Amniotic stem cell (primary cell): ENCODE measurements around the gene SUSD1.
"Not testable (repeated sequence)": the region's sequence is repeated elsewhere in the genome, so short reads cannot be mapped to it uniquely, and the experiment has no call there.

Source experiments
- DNase-seq: peaks from one replicate; lab custom pipeline; 2025; lab: John Stamatoyannopoulos, UW

Gene SUSD1

GRCh38 chr9:112129246-112129645, 45.9 kb downstream of the SUSD1 start:
- no peak for DNase-seq

DNA sequence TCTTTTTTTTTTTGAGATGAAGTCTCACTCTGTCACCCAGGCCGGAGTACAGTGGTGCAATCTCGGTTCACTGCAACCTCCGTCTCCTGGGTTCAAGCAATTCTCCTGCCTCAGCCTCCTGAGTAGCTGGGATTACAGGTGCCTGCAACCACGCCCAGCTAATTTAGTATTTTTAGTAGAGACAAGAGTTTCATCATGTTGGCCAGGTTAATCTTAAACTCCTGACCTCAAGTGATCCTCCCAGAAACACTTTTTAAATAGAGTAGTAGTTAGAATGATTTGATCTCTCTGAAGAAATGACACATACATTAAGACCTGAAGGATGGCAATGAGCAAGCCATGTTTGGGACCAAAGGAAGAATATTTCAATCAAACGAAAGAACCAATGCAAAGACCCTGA, 46.7 kb downstream of the SUSD1 start:
- not testable (repeated sequence) for DNase-seq

DNA sequence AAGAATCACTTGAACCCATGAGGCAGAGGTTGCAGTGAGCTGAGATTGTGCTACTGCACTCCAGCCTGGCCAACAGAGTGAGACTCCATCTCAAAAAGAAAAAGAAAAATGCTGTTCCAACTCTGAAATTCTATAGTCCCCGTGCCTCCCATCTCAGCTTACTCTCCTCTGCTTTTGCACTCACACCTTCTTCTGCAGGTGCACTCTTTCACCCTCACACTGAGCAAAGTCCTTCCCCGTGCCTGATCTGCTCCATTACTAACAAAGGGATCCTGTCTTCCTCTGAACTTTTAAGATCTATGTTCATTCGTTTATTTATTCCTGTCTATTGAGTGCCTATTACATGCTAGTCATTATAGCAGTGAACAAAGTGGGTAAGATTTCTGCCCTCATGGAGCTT, 47.8 kb downstream of the SUSD1 start:
- DNase-seq: no peak

DNA sequence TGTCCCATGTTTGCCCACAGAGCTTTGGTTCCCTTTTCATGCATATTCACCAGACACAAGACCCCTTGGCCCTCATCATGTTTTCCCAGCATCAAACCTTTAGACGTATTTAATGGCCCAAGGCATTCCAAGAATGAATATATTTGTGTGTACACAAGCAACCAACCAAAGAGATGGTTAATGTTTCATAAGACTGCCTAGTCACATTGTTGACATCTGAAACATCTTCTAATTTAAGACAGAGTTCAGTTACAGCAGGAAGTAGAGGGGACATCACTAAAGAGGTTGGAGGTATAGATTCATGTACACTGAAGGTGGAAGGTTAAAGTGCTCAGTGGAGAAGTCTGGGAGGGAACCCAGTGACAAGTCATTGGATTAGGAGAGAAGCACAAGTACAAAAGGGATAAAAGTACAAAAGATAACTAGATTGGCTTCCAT, 49.1 kb downstream of the SUSD1 start:
- DNase-seq: no peak

DNA sequence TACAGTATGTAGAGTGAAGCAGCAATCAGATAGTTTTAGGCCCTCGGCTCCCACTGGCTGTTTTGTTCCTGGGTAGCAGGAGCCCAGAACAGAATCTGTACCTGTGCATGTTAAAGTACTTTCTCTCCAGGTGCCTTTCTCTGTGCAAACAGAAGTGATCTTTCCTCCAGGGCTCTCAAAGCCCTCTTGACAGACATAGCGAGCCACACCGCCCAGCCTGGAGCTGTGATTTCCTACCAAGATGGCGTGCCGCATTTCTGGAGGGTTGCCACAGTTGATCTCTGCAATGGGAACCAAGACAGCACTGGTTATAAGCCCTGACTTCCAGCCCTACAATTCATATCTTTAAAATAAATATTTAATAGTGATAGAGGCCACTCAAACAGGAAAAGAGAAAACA, 50.9 kb downstream of the SUSD1 start:
- DNase-seq: no peak

DNA sequence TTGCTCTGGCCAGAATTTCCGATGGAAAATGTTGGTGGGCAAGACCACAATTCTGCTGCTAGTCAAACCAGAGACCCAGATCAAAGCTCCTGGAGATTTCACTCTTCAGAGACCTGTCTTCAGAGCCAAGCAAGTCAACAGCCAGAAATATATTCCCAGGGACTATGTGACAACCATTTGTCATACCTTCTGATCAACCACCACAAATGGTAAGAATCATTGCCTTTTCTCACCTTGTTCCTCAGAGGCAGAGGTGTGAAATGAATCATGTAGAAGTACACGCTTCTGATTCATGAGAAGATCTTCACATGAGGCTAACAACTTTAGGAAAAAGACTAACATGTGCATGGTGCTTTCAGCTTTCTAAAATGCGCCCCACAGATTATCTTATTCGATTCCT, 53.5 kb downstream of the SUSD1 start:
- DNase-seq: no peak

- no peak for DNase-seq
Measured at GRCh38 chr9:112120439-112120925, 54.6 kb downstream of the SUSD1 start.

DNA sequence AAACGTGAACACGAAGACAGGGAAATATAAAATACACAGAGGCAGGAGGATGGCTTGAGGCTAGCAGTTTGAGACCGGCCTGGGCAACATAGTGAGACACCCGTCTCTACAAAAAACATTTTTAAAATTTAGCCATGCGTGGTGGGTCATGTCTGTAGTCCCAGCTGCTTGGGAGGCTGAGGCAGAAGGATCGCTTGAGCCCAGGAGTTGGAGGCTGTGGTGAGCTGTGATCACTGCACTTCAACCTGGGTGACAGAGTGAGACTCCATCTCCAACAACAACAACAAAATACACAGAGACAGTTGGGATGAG, 55.1 kb downstream of the SUSD1 start:
- DNase-seq: no peak

DNA sequence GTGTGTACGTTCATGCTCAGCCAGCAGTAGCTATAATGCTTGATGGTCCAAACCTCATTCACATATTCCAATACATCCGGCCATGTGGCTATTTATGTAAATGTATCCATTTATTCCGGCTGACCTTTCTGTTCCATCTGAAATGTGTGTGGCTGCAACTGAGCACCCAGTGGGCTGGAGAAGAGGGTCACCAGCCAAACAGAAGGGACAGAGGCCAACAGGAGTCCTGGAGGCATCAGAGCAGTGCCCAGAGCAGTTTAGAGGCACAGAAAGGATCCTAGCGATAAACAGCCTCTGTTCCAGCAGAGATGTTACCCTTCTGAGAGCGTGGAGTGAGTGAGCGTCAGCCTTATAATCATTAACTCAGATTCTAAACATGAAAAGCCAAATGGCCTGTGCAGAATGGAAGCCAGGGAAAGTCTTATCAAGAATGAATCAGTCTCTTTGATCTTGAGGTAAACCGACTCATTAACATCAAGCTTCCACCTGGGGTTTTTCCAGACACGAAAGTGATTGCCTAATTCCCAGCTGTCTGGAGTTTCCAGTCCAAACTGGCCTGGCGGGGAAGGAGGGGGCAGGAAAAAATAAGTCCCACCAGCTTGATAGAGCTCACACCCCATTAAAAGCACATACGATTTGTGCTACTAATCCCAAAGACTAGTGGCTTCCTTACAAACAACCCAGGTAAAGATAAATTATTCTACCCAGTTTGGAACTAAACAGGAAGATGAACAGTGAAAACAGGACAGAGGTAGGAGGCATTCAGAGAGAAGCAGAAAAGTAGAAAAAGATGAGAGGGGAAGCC, 55.7 kb downstream of the SUSD1 start:
- DNase-seq: no peak

GRCh38 chr9:112118009-112118408, 57.1 kb downstream of the SUSD1 start:
- no peak for DNase-seq

DNA sequence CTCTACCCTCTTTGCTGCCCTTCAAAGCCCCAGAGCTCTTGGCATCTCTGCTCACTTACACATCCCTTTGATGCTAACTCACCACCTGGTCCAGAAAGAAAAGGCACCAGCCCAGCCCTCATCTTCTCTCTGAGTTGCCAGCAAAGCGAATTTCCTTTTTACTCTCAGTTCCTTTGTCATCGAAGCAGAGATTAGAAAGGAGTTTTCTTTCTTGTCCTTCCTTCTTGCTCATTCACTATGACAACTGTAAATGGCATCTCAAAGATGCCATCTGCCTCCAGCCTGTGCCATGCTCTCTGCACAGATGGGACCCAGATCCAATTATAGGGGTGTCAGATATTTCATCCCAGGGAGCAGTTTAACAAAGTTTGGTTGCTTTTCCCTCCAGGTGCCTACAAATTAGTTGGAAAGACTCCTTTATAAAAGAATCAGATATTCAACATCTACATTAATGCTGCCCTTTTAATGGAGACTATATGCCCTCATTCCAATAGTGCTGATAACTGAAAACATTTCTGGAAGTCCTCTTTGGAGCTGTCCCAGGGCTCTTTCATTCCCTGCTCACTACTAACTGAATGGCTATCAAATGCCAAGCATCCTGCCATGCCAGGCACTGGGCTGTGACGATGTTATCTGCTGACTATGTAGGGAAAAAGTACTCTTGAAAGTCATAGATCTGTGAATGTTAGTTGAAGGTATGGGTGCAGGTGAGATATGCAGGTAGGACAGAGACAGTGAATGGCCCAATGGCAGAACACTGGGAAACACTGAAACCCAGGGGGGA, 58.9 kb downstream of the SUSD1 start:
- DNase-seq: no peak

DNA sequence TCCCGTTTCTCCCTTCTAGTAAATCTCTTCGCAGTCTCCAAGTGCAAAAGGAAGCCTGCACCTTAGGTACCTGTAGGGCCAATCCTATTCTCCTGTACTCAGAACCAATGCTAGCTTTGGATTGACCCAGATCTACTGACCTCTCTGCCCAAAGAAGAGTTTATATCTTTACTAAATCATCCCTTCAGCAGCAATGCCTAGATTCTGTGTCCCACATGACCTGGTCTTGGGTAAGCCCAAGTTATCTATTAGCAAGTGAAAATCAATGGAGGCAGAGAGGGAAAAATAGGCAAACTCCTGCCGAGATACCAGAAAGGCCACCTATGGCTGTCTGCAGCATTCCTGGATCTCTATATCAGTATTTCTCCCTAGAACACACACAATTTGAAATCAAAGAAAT, 60.0 kb downstream of the SUSD1 start:
- DNase-seq: no peak

GRCh38 chr9:112112941-112113681, 62.0 kb downstream of the SUSD1 start:
- no peak for DNase-seq

GRCh38 chr9:112112519-112112918, 62.6 kb downstream of the SUSD1 start:
- DNase-seq: peak; percentile 76

DNA sequence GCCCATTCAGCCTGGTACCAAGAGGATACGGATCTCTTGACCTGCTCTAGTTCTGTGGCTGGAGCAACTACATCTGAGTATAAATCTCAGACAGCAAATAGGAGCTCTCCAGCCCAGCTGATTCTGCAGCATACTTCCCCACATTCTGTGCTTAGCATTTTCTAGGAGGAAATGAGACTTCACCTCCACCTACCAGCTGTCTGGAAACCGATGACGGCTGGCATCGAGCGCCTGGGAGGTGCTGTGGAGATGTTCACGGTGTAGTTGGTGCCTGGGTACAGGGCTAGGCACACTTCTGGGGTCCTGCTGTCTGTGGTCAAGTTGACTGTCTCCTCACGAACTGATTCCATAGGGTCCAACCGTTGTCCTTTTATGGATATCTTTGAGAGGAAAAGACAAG, 63.6 kb downstream of the SUSD1 start:
- no peak for DNase-seq

DNA sequence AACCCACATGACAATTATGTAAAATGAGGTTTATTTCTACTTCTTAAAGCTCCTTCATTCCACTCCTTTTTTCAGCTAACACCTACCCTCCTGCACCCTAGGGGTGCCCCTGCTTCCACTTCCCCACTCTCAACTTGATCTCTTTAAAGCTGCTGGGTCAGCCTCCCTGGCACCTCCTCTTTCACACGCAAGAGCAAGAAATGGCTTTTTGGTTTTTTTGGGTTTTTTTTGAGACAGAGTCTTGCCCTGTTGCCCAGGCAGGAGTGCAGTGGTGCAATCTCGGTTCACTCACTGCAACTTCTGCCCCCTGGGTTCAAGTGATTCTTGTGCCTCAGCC, 64.4 kb downstream of the SUSD1 start:
- DNase-seq: no peak

GRCh38 chr9:112110094-112110776, 64.9 kb downstream of the SUSD1 start:
- no peak for DNase-seq

DNA sequence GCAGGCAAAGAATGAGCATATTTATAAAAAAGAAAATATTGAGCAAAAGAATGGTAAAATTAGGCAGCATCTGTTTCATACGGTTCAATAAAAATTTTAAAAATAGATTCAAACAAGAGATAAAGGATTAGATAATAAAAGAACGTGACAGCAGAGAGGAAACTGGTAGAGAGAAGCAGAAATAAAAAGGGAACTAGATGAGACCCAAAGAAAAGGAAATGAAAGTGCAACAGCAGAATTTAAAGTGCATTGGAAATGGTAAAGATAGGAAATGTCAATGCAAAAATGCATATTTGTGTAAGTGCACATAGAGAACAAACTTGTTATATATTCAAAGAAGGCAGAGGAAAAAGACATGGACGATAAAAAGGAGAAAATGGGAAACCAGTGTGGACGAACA, 70.2 kb downstream of the SUSD1 start:
- DNase-seq: no peak

- DNase-seq: no peak
Measured at GRCh38 chr9:112104401-112104800, 70.7 kb downstream of the SUSD1 start.

DNA sequence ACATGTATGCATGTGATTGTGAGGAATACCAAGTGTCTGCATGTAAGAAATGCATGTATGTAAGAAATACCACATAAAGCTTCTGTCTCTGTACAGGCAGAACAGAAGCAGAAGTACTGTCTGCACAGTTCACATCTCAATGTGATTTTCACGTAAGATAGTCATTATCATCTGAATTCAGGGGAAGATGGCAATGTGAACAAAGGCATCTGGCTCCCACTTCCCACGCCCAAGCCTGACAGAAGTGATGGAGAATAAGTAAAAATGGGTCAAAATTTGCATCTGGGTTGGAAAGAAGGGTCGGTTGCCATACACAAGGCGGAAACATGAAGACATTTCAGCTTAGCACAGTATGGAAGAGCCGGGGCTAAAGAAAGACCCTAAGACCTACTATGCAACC, 71.7 kb downstream of the SUSD1 start:
- DNase-seq: no peak

DNA sequence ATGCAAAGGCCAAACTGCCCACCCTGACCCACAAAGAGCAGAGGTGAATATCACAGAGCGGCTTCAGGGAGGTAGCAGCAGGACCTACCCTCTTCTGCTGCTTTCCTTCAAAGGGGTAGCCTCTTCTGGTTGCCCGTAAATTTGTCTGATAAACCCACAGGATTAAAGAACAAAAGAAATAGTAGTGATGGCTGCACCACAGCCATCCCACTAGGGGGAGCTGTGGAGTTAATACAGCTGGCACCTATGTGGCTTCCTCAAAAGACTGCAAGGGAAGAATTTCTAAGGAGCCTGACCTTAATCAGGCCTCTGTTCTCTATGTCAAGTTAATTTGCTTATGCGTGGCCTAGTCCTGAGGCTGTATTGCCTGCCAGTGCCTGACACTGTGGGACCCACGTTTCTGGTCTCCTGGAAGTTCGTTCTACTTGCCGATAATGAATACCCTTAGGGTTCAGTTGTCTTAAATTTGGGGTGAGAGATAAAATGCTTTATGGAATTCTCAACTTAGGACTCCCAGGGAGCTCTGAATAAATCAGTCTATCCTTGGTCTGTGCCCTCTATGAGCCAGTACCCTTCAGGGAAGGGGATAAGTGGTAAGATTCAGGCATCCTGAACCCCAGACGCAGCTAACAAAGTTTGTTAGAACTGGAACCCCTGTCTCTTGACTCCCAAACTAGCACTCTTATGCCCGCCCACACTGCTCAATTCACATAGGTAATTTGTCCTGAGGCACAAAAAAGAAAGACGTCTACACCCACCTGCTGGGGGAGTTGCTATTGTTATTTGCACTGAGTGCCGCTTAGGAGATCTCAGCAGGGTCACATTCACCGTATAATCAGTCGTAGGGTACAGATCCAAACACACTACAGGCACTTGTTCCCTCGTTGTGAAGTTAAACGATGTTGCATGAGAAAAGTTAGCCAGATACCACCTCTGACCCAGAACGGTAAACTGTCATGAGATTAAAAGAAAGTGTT, 77.1 kb downstream of the SUSD1 start:
- DNase-seq: peak; percentile 22
